Umbilical cord (tissue), 2 donors: ENCODE data around the gene MRPL14. TPM values are rescaled to one million over a fixed set of nuclear protein-coding genes. Genes with fewer than 3 reads are reported as not detected.
"Not testable (repeated sequence)": the region's sequence is repeated elsewhere in the genome, so short reads cannot be mapped to it uniquely, and the experiment has no call there.

Experiments used
- DNase-seq: peaks from one replicate; pipeline ENCODE4 v3.0.0-alpha.2; 2015; ENCODE audit warnings: low spot score
- total RNA-seq: library from RNA; depleted of rRNA; stranded (reverse); fragments of >200 nt; gene quantifications from one replicate; pipeline ENCODE4 v1.2.3, GENCODE V29; 2014; ENCODE audit warnings: low replicate concordance; ENCODE audit not compliant: insufficient read depth

The MRPL14 gene
- total RNA-seq, 1 donor from 2014 or later = 28.9 TPM

GRCh38 chr6:44101832-44102231 lies 25.4 kb downstream of the MRPL14 start:
- DNase-seq = no peak

GRCh38 chr6:44100088-44100550 lies 27.1 kb downstream of the MRPL14 start:
- no peak for DNase-seq

GRCh38 chr6:44099192-44099591 lies 28.1 kb downstream of the MRPL14 start:
- no peak for DNase-seq

- DNase-seq = no peak
These were observed 29.4 kb downstream of the MRPL14 start for GRCh38 chr6:44097782-44098317.

- DNase-seq = peak; percentile 73
These were observed 30.6 kb downstream of the MRPL14 start for GRCh38 chr6:44096612-44097011.

- not testable (repeated sequence) for DNase-seq
These were observed 32.0 kb downstream of the MRPL14 start for GRCh38 chr6:44095243-44095623.

- DNase-seq = no peak
These were observed 32.6 kb downstream of the MRPL14 start for GRCh38 chr6:44094403-44095242.

- DNase-seq = no peak
These were observed 33.4 kb downstream of the MRPL14 start for GRCh38 chr6:44093750-44094402.

GRCh38 chr6:44093066-44093465 lies 34.2 kb downstream of the MRPL14 start:
- no peak for DNase-seq

- DNase-seq = no peak
These were observed 35.0 kb downstream of the MRPL14 start for GRCh38 chr6:44091981-44092884.

- DNase-seq = not testable (repeated sequence)
These were observed 35.9 kb downstream of the MRPL14 start for GRCh38 chr6:44091356-44091755.

GRCh38 chr6:44090465-44090864 lies 36.8 kb downstream of the MRPL14 start:
- no peak for DNase-seq

GRCh38 chr6:44088827-44089590 lies 38.2 kb downstream of the MRPL14 start:
- DNase-seq = no peak

- no peak for DNase-seq
These were observed 39.6 kb downstream of the MRPL14 start for GRCh38 chr6:44087623-44088022.

- DNase-seq = no peak
These were observed 40.2 kb downstream of the MRPL14 start for GRCh38 chr6:44086931-44087574.

- no peak for DNase-seq
These were observed 42.0 kb downstream of the MRPL14 start for GRCh38 chr6:44085219-44085618.

GRCh38 chr6:44084231-44085014 lies 42.8 kb downstream of the MRPL14 start:
- DNase-seq = no peak

GRCh38 chr6:44082872-44083321 lies 44.4 kb downstream of the MRPL14 start:
- no peak for DNase-seq

- no peak for DNase-seq
These were observed 45.5 kb downstream of the MRPL14 start for GRCh38 chr6:44081753-44082152.
